ENCODE results near the gene S100A14.
"Not testable (repeated sequence)": the region's sequence is repeated elsewhere in the genome, so short reads cannot be mapped to it uniquely, and the experiment has no call there.

S100A14 gene

DNA sequence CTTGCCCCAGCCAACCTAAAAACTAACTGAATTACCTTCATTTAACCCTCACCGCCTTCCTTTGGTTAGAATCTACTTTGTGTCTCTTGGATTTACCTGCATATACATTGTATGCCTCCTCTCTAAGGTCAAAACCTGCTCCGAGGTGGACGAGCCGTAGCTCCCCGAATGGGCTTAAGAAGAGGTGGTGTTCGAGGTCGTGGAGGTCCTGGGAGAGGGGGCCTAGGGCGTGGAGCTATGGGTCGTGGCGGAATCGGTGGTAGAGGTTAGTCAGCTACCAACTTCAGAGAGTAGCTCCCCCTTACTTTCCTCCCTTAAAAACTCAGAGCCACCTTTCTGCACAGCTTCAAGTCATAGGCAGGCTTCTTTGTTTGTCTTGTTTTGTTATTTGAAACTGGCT is 27.0 kb upstream of the S100A14 start:
- no peaks in the 10 kb centered on the region for H3K9me3 ChIP-seq (ENCODE audit: insufficient read depth, low read length)
- TF ChIP-seq, protein P1, sequence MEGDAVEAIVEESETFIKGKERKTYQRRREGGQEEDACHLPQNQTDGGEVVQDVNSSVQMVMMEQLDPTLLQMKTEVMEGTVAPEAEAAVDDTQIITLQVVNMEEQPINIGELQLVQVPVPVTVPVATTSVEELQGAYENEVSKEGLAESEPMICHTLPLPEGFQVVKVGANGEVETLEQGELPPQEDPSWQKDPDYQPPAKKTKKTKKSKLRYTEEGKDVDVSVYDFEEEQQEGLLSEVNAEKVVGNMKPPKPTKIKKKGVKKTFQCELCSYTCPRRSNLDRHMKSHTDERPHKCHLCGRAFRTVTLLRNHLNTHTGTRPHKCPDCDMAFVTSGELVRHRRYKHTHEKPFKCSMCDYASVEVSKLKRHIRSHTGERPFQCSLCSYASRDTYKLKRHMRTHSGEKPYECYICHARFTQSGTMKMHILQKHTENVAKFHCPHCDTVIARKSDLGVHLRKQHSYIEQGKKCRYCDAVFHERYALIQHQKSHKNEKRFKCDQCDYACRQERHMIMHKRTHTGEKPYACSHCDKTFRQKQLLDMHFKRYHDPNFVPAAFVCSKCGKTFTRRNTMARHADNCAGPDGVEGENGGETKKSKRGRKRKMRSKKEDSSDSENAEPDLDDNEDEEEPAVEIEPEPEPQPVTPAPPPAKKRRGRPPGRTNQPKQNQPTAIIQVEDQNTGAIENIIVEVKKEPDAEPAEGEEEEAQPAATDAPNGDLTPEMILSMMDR (IDR thresholded peaks at IDR 0.05; ENCODE audit: low read depth, low read length): no peak
- no peak for TF ChIP-seq EZH2phosphoT487 (IDR thresholded peaks at IDR 0.05; ENCODE audit: low read depth)
- H3K79me2 ChIP-seq (ENCODE audit: low read length): peaks cover 43% of the 10 kb centered on the region
- no peaks in the 10 kb centered on the region for H3K4me1 ChIP-seq (ENCODE audit: low read length)
- peaks cover 10% of the 10 kb centered on the region; the same call in 1 of the 2 replicates for H4K20me1 ChIP-seq (ENCODE audit: insufficient read depth, low read length)
- H3K9ac ChIP-seq (ENCODE audit: low read length): no peak overlapping the region
- no peaks in the 10 kb centered on the region for H3K27me3 ChIP-seq (ENCODE audit: low read depth, low read length)
- no peak overlapping the region for H3K4me2 ChIP-seq (ENCODE audit: low read length)
- H3K36me3 ChIP-seq (replicated peaks; ENCODE audit: low read depth, low read length): peaks cover 86% of the 10 kb centered on the region
- H2AFZ ChIP-seq (ENCODE audit: low read depth, low read length): no peak overlapping the region
- H3K27ac ChIP-seq (ENCODE audit: low read length): no peak overlapping the region
- no peak overlapping the region for H3K4me3 ChIP-seq (ENCODE audit: low read length)

DNA sequence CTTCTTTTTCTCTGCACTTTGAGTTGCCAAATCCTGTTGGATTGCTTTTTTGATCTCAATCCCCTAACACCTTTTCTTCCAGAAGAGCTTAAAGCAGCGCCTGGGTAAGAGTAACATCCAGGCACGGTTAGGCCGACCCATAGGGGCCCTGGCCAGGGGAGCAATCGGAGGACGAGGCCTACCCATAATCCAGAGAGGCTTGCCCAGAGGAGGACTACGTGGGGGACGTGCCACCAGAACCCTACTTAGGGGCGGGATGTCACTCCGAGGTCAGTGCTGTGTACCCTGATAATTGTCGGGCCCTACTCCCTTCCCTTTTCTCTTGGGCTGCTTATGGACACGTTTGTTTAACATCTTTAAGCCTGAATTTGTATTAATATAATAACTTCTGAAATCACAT is 26.0 kb upstream of the S100A14 start:
- Histone ChIP-seq H3K27ac (ENCODE audit: low read length) (no peak overlapping the region), H3K9me3 (ENCODE audit: insufficient read depth, low read length) (no peaks in the 10 kb centered on the region), H2AFZ (ENCODE audit: low read depth, low read length) (no peak overlapping the region), H3K4me3 (ENCODE audit: low read length) (no peak overlapping the region), H3K9ac (ENCODE audit: low read length) (no peak overlapping the region), H3K36me3 (replicated peaks; ENCODE audit: low read depth, low read length) (peaks cover 88% of the 10 kb centered on the region), H3K27me3 (ENCODE audit: low read depth, low read length) (no peaks in the 10 kb centered on the region), H3K4me2 (ENCODE audit: low read length) (no peak overlapping the region), H3K4me1 (ENCODE audit: low read length) (no peaks in the 10 kb centered on the region), H3K79me2 (ENCODE audit: low read length) (peaks cover 52% of the 10 kb centered on the region), H4K20me1 (ENCODE audit: insufficient read depth, low read length) (peaks cover 10% of the 10 kb centered on the region; the same call in 1 of the 2 replicates)
- TF ChIP-seq, protein P1 (IDR thresholded peaks at IDR 0.05; ENCODE audit: low read depth, low read length): no peak
- TF ChIP-seq EZH2phosphoT487 (IDR thresholded peaks at IDR 0.05; ENCODE audit: low read depth): no peak

DNA sequence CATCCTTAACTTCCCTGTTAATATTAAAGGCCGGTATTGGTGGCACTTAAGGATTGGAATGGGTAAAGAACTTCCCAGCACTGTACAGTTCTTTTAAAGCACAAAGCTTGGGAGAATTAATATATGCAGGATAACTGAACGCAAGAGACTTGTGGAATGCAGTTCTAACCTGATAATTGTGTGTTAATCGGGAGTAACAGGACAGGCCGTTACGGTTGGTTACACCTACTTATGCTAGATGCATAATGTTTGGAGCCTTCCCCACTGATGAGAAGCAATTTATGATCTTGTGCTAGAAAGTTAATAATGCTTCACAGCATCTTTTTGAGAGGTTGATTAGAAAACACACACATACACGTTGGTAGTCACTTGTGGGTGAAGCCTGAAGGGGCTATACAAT is 24.7 kb upstream of the S100A14 start:
- Histone ChIP-seq H3K4me1 (ENCODE audit: low read length) (peaks cover 3% of the 10 kb centered on the region), H3K9me3 (ENCODE audit: insufficient read depth, low read length) (no peaks in the 10 kb centered on the region), H4K20me1 (ENCODE audit: insufficient read depth, low read length) (peaks cover 10% of the 10 kb centered on the region; the same call in 1 of the 2 replicates), H3K9ac (ENCODE audit: low read length) (no peak overlapping the region), H3K36me3 (replicated peaks; ENCODE audit: low read depth, low read length) (peaks cover 90% of the 10 kb centered on the region), H3K27ac (ENCODE audit: low read length) (no peak overlapping the region), H3K27me3 (ENCODE audit: low read depth, low read length) (no peaks in the 10 kb centered on the region), H3K4me2 (ENCODE audit: low read length) (no peak overlapping the region), H3K79me2 (ENCODE audit: low read length) (peaks cover 65% of the 10 kb centered on the region), H3K4me3 (ENCODE audit: low read length) (no peak overlapping the region), H2AFZ (ENCODE audit: low read depth, low read length) (no peak overlapping the region)
- TF ChIP-seq EZH2phosphoT487 (IDR thresholded peaks at IDR 0.05; ENCODE audit: low read depth): no peak
- TF ChIP-seq, protein P1 (IDR thresholded peaks at IDR 0.05; ENCODE audit: low read depth, low read length): no peak

DNA sequence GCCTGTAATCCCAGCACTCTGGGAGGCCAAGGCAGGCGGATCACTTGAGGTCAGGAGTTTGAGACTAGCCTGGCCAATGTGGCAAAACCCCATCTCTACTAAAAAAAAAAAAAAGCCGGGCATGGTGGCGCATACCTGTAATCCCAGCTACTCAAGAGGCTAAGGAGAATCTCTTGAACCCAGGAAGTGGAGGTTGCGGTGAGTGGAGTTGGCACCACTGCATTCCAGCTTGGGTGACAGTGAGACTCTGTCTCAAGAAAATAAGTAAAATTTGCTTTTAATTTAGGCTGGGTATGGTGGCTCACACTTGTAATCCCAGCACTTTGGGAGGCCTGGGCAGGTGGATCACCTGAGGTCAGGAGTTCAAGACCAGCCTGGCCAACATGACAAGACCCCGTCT is 24.1 kb upstream of the S100A14 start:
- H3K9me3 ChIP-seq (ENCODE audit: insufficient read depth, low read length); H3K27me3 ChIP-seq (ENCODE audit: low read depth, low read length); H2AFZ ChIP-seq (ENCODE audit: low read depth, low read length); H3K27ac ChIP-seq (ENCODE audit: low read length); H3K4me2 ChIP-seq (ENCODE audit: low read length); H4K20me1 ChIP-seq (ENCODE audit: insufficient read depth, low read length); H3K4me1 ChIP-seq (ENCODE audit: low read length); H3K4me3 ChIP-seq (ENCODE audit: low read length); H3K9ac ChIP-seq (ENCODE audit: low read length): not testable (repeated sequence)
- peaks cover 71% of the 10 kb centered on the region for H3K79me2 ChIP-seq (ENCODE audit: low read length)
- H3K36me3 ChIP-seq (replicated peaks; ENCODE audit: low read depth, low read length): peaks cover 86% of the 10 kb centered on the region

GRCh38 chr1:153639280-153639679 is 23.2 kb upstream of the S100A14 start:
- Histone ChIP-seq H2AFZ (ENCODE audit: low read depth, low read length) (no peak overlapping the region), H3K27ac (ENCODE audit: low read length) (no peak overlapping the region), H3K9ac (ENCODE audit: low read length) (no peak overlapping the region), H3K9me3 (ENCODE audit: insufficient read depth, low read length) (no peaks in the 10 kb centered on the region), H3K4me3 (ENCODE audit: low read length) (no peak overlapping the region), H4K20me1 (ENCODE audit: insufficient read depth, low read length) (peaks cover 10% of the 10 kb centered on the region; the same call in 1 of the 2 replicates), H3K4me2 (ENCODE audit: low read length) (no peak overlapping the region), H3K27me3 (ENCODE audit: low read depth, low read length) (no peaks in the 10 kb centered on the region), H3K36me3 (replicated peaks; ENCODE audit: low read depth, low read length) (peaks cover 77% of the 10 kb centered on the region), H3K79me2 (ENCODE audit: low read length) (peaks cover 81% of the 10 kb centered on the region), H3K4me1 (ENCODE audit: low read length) (peaks cover 9% of the 10 kb centered on the region)
- TF ChIP-seq EZH2phosphoT487 (IDR thresholded peaks at IDR 0.05; ENCODE audit: low read depth): no peak
- TF ChIP-seq, protein P1 (IDR thresholded peaks at IDR 0.05; ENCODE audit: low read depth, low read length): no peak
